HG03159 (cell line): Measurements from ENCODE around the gene PLB1.
A peak's percentile ranks its signal among the peaks of the same experiment; 100 is the strongest.

Experiments used
- ATAC-seq: cut with Tn5 transposase; IDR thresholded peaks from one replicate; pipeline ENCODE4 v1.9.1; 2021; ENCODE audit warnings: mild to moderate bottlenecking, moderate library complexity; ENCODE audit not compliant: unreplicated experiment

PLB1 gene

DNA sequence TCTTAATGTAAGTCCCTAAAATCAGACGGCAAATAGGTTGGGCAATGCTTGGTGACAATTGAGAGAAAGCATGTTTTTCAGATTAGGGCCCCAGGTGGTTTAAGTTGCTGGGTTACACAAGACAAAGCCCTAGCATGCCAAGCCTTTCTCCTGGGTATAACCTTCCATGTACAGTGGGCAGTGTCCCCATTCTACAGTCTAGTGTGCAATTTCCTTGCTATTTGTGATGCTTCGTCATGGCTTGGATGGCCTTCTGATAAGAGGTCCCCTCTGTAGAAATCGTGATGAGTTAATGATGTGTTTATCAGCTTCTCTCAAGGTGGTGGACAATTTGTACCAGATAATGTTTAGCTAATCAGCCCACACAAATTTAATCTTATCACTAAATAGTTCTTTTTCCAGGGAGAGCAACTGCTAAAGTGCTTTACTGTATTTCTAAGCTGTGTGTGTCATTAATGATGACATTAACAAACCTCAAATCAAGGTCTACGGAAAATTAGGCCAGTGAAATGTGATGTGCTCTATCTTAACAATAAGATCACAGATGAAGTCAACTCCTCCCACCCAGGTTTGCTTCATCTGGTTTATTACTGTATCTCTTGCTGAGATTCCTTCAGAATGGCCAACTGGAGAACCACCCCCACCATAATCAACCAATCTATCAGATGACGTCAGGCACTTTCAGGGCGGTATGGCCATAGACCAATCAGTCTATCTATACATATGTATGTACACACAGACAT is 61.7 kb downstream of the PLB1 start:
- no peak for ATAC-seq

DNA sequence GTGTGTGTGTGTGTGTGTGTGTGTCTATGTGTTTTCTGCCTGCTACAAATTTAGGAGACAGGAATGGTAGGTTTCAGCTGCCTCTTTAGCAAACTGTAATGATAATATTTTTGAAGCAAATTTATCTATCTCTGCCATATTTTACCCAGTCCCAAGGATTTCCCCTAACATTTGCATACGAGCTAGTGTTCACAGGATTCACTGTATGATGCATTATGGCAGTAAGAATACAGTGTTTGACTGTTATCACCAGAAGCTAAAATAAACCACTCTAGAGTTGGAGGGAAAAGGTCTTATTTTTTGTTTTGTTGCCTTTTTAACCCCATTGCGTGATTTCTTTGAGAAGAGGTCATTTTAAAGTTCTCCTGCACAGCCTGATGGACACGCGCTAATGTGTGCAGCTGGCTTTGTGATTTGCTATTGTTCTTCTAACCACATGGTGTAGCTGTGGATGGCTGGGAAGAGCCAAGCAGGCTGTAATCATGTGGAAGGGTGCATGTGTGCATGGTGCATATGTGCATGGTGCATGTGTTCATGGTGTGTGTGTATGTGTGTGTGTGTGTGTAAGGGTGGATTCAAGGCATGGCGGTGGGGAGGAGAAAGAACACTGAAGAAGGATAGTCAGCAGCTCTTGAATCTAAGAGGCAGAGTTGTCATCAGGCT is 62.4 kb downstream of the PLB1 start:
- ATAC-seq = no peak

DNA sequence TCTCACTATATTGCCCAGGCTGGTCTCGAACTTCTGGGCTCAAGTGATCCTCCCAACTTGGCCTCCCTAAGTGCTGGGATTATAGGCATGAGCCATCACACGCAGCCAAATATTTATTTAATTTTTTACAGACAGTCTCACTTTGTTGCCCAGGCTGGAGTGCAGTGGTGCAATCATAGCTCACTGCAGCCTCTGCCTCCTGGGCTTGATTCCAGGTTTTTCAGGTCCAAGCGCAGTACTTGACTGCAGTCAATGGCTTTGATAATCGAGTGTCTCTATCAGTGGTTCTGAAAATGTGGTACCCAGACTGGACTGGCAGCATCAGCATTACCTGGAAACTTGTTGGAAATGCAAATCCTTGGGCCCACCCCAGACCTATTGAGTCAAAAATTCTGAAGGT is 63.1 kb downstream of the PLB1 start:
- ATAC-seq = no peak

DNA sequence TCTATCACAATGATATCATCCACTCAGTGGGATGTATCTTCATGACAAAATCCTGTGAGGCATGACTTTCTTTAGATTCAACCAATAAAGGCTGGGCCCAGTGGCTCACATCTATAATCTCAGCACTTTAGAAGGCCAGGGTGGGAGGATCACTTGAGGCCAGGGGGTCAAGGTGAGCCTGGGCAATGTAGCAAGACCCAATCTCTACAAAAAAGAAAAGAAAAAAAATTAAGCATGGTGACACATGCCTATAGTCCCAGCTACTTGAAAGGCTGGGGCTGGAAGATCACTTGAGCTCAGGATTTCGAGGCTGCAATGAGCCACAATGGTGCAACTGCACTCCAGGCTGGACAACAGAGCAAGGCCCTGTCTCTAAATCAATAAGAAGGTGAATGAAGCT is 68.0 kb downstream of the PLB1 start:
- no peak for ATAC-seq

DNA sequence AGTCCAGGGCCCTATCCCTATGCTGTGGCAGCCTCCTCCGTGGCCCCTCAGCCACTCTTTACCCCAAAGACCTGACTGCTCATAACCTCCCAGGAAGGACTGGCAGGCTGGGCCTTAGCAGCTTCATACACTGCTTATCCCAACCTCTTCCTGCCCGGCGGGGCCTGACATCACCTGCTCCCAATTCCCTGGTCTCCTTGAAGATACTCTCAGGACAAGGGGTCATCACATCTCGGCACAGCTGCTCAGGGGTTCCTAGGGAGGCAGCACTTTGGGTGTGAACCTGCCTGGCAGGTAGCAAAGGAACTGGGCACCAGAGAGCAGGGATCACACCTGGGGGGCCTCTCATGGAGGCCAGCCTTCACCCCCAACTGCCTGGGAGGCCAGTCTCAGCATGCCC is 68.5 kb downstream of the PLB1 start:
- no peak for ATAC-seq

DNA sequence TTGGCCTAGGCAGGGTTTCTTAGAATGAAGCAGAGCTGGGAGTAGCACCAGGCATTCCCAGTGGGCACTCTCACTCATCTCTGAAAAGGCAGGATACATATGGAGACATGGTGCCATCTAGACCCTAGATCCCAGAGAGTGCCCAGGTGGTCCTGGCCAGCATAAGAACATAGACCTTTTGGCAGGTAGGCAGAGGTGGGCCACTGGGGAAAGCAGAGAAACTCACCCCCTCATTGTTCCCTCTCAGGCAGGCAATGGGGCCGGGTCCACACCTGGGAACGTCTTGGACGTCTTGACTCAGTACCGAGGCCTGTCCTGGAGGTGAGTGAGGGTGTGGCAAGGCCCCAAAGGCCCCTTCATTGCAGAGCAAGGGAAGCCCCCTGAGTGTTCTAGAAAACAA is 69.2 kb downstream of the PLB1 start:
- no peak for ATAC-seq

DNA sequence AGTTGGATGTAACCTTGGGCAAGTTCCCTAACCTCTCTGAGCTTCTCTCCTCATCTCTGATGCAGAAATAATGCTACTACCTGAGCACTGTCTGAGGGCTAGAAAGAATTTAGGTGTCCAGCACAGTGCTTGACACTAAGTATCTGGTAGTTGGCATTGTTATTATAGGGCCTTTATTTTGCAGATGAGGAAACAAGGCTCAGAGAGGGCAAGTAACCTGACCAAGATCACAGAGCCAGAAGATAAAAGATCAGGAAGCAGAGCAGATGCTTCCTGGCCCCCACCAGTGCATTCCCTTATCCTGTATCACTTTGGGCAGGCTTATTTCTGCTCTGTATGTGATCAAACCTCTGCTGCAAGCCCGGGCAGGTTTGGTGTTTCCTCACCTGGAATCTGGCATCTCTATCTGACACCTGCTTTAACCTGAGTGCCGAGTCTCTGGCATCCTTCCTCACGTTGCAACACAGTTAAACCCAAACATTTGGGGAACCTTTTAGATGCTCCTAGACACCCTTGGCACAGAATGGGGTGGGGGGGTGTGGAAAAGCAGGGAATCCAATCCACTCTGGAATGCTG is 69.9 kb downstream of the PLB1 start:
- ATAC-seq = no peak

DNA sequence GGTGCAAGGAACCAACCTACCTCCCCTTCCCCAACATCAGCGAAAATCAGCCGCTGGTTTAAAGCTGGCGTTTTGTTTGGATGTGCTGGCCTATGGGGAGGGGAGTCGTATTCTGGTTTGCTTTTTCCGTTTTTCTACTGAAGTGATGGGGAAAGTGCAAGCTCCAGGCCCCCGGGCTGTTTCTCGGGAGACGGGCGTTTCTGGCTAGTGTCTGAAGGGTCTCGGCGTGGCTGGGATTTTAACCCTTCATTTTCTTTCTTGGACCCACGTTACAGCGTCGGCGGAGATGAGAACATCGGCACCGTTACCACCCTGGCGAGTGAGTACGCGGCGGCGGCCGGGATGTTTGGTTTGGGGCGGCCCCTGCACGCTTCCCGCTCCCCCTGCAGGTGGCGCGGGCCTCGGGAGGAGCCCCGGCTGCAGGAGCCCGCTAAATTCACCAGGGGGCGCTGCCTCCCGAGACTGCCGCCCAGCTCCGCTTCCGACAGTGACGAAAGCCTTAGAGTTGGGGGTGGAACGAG is 70.7 kb downstream of the PLB1 start:
- peak; percentile 92 for ATAC-seq

DNA sequence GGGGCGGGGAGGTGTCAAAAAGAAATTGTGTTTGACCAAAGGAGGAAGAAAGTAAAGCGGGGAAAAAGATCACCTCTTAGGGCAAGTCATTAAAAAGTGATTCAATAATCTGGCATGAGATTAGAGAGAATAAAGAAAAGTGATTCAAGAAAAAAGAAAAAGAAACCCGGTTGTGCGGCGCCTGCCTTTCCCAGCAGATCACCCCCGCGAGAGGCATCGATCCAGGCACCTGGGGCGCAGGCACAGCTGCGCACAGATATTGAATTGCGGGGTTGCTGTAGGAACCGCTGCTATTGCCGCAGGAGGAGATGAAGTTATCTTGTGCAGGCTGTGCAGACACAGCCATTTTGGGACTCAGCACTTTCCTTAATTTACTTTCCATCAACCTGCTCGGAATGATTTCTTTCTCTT is 71.2 kb downstream of the PLB1 start:
- no peak for ATAC-seq

DNA sequence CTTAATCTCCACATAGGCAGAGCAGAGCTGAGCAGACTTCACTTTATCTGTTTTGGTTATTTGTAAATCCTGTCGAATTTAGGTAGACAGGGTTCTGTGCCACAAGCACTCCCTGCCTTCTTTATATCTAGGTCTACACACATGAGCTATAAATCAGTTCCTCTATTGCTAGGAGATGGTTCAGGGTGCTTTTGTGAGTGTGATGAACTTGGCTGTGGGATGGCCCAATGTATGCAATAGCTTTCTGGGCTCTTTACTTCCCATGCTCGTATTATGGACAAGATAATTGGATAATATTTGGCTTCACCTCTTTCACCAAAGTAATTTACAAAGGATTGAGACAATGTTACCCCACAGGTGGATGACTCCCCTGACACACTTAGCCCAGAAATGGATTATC is 72.2 kb downstream of the PLB1 start:
- ATAC-seq = no peak

DNA sequence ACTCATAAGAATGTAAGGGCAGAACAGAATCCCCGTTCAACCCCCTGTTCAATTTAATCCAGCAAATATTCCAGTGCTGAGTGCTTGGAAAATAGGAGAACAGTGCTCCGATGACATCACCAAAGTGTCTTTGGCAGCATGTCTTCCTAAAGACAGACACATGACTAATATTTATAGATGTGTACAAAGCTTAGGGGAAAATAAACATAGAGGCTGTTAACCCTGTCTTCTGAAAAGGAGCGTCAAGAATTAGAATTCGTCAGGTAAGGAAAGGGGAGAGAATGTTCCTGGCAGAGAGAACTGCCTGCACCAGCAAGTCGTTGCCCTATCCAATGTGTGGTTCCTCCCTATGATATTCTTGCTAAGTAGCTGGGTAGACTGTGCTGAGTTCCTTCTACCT is 72.7 kb downstream of the PLB1 start:
- no peak for ATAC-seq

DNA sequence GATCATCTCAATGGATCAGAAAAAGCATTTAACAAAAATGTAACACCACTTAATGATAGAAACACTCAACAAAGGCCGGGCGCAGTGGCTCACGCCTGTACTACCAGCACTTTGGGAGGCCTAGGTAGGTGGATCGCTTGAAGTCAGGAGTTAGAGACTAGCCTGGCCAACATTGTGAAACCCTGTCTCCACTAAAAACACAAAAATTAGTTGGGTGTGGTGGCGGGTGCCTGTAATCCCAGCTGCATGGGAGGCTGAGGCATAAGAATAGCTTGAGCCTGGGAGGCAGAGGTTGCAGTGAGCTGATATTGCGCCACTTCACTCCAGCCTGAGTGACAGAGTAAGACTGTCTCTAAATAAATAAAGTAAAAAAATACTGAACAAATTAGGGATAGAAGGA is 74.6 kb downstream of the PLB1 start:
- ATAC-seq = no peak

DNA sequence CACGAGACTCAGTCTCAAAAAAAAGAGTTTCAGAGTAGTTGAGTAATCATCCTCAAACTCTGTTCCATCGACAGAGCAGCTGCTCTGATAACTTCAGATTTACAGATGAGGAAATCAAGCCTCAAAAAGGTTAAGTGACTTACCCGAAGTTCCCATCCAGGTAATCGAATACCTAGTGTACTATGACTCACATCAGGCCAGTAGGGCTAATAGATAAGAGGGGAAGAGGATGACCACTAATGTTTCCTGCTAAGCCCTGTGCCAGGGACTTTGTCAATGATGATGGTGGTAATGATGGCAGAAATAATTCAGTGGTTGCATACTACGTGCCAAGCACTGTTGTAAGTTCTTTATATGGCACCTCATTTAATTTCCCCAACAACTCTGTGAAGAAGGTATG is 80.9 kb downstream of the PLB1 start:
- no peak for ATAC-seq

DNA sequence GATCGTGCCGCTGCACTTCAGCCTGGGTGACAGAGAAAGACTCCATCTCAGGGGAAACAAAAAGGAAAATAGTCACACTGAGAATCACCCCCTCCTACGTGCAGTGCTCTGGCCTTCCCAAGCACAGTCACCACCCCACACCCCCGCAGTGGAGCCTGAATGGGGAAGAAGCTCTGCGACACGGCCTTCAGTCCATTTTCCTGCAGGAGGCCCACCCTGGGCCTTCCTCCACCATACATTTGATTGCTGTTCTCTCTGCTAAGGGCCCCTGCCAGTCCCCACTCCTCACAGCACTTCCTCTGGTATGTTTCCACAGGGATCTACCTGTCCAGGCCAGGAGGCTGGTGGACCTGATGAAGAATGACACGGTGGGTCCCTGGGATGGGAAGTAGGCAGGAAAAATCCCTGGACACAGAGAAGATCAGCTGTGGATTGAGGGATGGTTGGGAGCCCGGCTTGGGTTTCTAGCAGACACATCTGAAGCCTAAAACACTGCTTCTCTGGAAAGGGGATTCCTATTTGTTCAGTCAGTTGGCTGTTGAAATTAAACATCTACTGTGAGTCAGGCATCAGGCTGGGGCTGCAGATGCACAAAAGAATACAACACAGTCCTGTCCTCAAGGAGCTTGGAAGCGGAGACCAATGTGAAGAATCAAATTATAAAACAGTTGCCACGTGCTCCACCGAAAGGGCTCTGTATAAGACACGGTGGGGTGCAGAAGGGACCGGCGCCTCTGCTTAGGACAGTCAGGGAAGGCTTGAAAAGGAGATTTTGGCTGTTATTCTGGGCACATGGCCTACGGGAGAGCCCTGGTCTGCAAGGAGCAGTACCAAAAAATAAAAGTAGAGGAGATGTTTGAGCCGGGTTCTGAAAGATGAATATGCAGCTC is 82.2 kb downstream of the PLB1 start:
- no peak for ATAC-seq

DNA sequence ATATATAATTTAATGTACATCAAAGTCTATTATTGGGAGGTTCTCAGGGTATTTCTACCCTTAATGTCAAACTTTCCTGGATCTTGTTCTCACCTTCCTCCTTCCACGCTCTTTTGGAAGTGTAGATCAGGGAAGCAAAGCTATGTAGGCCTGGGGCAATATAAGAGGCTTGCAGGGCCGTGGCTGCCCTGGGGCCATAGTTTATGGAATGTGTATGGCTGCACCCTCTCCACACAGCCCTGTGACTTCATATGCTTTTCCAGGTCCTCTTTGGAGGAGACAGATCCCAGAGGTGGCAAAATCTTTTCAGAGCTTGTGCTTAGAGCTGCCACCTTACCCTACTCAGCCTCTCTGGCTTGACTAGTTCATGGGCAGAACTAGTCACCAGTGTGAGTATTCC is 82.9 kb downstream of the PLB1 start:
- ATAC-seq = no peak

DNA sequence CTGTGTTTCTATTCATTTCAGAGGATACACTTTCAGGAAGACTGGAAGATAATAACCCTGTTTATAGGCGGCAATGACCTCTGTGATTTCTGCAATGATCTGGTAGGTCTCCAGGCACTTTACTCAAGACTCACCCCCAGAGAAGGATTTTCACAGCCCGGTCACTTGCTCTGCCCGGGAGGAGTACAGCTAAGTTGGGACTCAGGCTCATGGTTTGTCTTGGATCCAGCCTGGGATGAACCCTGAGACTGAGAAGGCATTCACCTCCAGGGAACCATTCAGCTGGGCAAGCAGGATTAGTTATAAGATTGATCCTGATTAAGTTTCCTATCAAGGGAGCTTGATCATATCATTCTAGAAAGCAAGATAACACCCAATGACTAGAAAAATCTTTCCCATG is 83.7 kb downstream of the PLB1 start:
- no peak for ATAC-seq

DNA sequence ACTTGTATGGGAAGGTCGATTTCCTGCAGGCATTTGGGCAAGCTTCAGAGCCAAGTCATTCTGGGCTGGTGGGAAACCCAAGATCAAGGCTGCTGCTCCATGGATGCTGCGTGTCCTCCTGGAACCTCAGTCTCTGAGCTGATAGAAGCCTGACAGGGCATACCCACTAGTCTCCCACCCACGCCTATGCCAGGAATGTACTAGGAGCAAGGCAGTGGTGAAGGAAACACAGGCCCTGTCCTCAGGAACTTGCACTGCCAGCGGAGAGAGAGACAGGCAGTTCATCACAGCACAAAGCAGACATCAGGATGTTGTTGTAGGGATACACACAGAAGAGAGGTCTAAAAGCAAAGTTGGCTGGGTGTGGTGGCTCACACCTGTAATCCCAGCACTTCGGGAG is 84.2 kb downstream of the PLB1 start:
- ATAC-seq = no peak

DNA sequence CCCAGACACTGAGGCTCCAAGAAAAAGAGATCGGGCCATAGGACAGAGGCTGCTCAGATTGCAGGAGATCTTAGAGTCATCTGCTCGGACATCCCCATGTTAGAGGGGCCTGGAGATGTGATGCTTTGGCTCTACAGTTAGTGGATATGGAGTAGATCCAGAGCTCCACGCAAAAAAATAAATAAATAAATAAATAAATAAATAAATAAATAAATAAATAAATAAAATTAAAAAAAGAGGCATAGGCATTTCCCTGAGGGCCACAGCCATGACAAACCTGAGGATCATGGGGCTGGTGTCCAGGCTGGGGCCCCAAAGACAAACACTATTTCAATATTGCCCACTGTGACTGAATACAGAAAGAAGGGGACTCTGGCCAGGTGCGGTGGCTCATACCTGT is 85.5 kb downstream of the PLB1 start:
- ATAC-seq = no peak

DNA sequence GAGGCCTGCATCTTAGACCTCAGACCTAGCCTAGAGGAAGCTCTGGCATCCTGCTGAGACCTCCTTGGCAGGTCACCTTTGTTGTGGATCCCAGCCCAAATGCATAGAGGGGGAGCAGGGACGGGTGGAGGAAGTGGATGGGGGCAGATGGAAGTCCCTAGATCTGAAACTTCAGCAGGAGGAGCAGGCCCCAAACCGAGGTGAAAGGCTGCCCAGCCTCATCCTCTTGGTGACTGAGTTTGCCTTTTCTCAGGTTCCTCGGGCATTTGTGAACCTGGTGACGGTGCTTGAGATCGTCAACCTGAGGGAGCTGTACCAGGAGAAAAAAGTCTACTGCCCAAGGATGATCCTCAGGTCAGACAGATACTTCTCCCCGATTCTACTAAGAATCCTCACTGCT is 86.3 kb downstream of the PLB1 start:
- ATAC-seq = no peak

DNA sequence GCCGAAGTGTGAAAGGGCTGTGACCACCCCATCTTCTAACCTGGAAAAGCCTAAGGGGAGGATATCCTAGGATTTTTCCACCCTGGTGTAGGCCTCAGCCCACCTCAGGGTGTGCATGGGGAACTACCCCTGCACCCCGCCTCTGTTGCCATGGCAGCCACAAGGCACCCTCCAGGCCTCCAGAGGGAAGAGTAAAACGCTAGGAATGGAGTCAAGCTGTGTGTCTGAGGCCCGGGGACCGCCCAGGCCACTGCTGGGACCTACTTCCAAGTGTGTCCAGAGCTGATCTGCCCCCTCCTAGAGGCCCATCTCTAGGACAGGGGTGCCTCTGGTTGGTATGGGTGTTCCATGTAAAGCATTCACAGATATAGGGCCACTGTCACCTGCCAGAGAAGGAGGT is 86.7 kb downstream of the PLB1 start:
- ATAC-seq = no peak

DNA sequence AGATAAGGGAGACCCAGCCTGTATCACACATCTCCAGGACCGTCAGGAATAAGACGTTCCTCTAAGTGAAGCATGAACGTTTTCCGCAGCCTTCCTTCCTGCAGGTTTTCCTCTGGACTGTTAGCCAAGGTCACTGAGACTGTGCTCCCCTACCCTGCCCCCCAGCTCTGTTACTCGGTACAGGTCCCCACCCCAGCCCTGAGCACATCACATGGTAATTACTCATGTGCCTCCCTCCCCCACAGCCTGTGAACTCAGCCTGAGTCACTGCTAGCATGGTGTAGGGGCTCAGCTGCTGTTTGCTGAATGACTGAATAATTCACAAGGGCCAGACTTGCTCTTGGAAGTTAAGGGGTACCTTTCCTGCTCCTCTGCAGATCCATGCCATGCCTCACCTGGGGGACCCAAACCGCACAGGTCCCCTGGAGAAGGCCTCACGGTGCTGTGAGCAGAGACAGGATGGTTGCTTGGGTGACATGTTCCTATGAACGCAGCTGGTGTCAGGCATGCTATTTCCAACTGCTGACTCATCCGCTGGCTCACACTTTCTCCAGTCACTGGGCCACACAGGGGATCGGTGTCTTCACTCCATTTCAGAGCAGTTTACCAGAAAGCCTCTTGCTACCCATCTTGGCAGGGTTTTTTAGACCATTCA is 88.2 kb downstream of the PLB1 start:
- no peak for ATAC-seq
